Activated CD8-positive, alpha-beta memory T cell treated with anti-CD3 and anti-CD28 coated beads, Interleukin-2, amount 10 ng/mL, durations not matched to agents 7 days and 5 days (primary cell): ENCODE data around the gene TM9SF1. TPM values are rescaled to one million over a fixed set of nuclear protein-coding genes. Genes with fewer than 3 reads are reported as not detected.

ENCODE experiments used
- ATAC-seq: fragments of 150-1000 bp; cut with Tn5 transposase; one replicate; pipeline ENCODE4 v1.10.0; 2021; ENCODE audit warnings: moderate library complexity
- CTCF ChIA-PET: fragments of 350-600 bp; sonication (Branson Sonifier 250); formaldehyde crosslinking; loops from one replicate; lab custom pipeline; 2021; ENCODE audit warnings: antibody characterized with exemption; lab: Charles Lee
- DNase-seq: peaks from one replicate; pipeline ENCODE4 v3.0.0-alpha.2; 2020
- H3K27ac Mint-ChIP-seq: one replicate; pipeline ENCODE4 v1.8.0; 2021; ENCODE audit warnings: mild to moderate bottlenecking, mixed read lengths
- H3K27me3 Mint-ChIP-seq: one replicate; pipeline ENCODE4 v1.8.0; 2021; ENCODE audit warnings: mixed read lengths
- H3K36me3 Mint-ChIP-seq: one replicate; pipeline ENCODE4 v1.8.0; 2021; ENCODE audit warnings: mild to moderate bottlenecking, mixed read lengths
- H3K4me1 Mint-ChIP-seq: one replicate; pipeline ENCODE4 v1.8.0; 2021; ENCODE audit warnings: mixed read lengths
- H3K4me3 Mint-ChIP-seq: one replicate; pipeline ENCODE4 v1.8.0; 2021; ENCODE audit warnings: mild to moderate bottlenecking, moderate library complexity, mixed read lengths
- H3K9me3 Mint-ChIP-seq: one replicate; pipeline ENCODE4 v1.8.0; 2022; ENCODE audit warnings: low read depth, mixed read lengths
- total RNA-seq, 2 experiments: library from RNA; stranded (reverse); gene quantifications; one replicate each; pipeline ENCODE4 v1.2.3, GENCODE V29; 2021

The TM9SF1 gene
- total RNA-seq, 2 experiments from 2014 or later, result 26.7 to 32.8 TPM

- Mint-ChIP-seq H3K36me3 (peaks cover 11% of the 10 kb centered on the region), H3K4me1 (peaks cover 36% of the 10 kb centered on the region), H3K27ac (no peak overlapping the region), H3K4me3 (peak overlapping the region; percentile 37), H3K27me3 (no peaks in the 10 kb centered on the region), H3K9me3 (no peaks in the 10 kb centered on the region)
- CTCF ChIA-PET, result interaction anchor here (0.6 to 2.0 kb wide), 4 partner anchors 8 to 386 kb away, joined by 3 to 9 read pairs (median 3); partner anchors contain the start of gene IRF9
- no peak for ATAC-seq
- no peak for DNase-seq
Observed at GRCh38 chr14:24186831-24187538, 8.3 kb downstream of the TM9SF1 start.

GRCh38 chr14:24185741-24186140 is 9.5 kb downstream of the TM9SF1 start:
- ATAC-seq, result no peak
- no peak for DNase-seq
- Mint-ChIP-seq H3K4me3 (no peak overlapping the region), H3K36me3 (peaks cover 10% of the 10 kb centered on the region), H3K9me3 (no peaks in the 10 kb centered on the region), H3K4me1 (peaks cover 32% of the 10 kb centered on the region), H3K27me3 (no peaks in the 10 kb centered on the region), H3K27ac (peak overlapping the region; percentile 8)
- CTCF ChIA-PET, result interaction anchor here (0.9 kb wide), 1 partner anchor 13 kb away, joined by 3 read pairs; no protein-coding TSS in a partner anchor

- ATAC-seq, result no peak
- CTCF ChIA-PET, result interaction anchor here (0.9 kb wide), 1 partner anchor 12 kb away, joined by 3 read pairs; no protein-coding TSS in a partner anchor
- H3K27ac Mint-ChIP-seq, result no peak overlapping the region
Observed at GRCh38 chr14:24185026-24185425, 10.2 kb downstream of the TM9SF1 start.

GRCh38 chr14:24184104-24184970 is 10.9 kb downstream of the TM9SF1 start:
- no peak overlapping the region for H3K27ac Mint-ChIP-seq

More at GRCh38 chr14:24185026-24185425, 10.2 kb downstream of the TM9SF1 start:
- Mint-ChIP-seq H3K4me3 (no peak overlapping the region), H3K36me3 (peaks cover 12% of the 10 kb centered on the region), H3K4me1 (peaks cover 28% of the 10 kb centered on the region), H3K27me3 (no peaks in the 10 kb centered on the region), H3K9me3 (no peaks in the 10 kb centered on the region)
- DNase-seq, result no peak

GRCh38 chr14:24183014-24183481 is 12.2 kb downstream of the TM9SF1 start:
- H3K4me3 Mint-ChIP-seq, result no peak overlapping the region
- no peak overlapping the region for H3K27ac Mint-ChIP-seq
- H3K4me1 Mint-ChIP-seq, result peaks cover 14% of the 10 kb centered on the region
- no peaks in the 10 kb centered on the region for H3K27me3 Mint-ChIP-seq
- H3K36me3 Mint-ChIP-seq, result peaks cover 16% of the 10 kb centered on the region
- CTCF ChIA-PET, result no interaction called here
- DNase-seq (no peak), ATAC-seq (no peak)
- H3K9me3 Mint-ChIP-seq, result no peaks in the 10 kb centered on the region

More at GRCh38 chr14:24184104-24184970, 10.9 kb downstream of the TM9SF1 start:
- Mint-ChIP-seq H3K27me3 (no peaks in the 10 kb centered on the region), H3K36me3 (peaks cover 12% of the 10 kb centered on the region), H3K4me3 (no peak overlapping the region), H3K9me3 (no peaks in the 10 kb centered on the region), H3K4me1 (peaks cover 22% of the 10 kb centered on the region)
- ATAC-seq (no peak), DNase-seq (no peak)
- CTCF ChIA-PET, result no interaction called here

- peaks cover 16% of the 10 kb centered on the region for H3K36me3 Mint-ChIP-seq
- no peaks in the 10 kb centered on the region for H3K27me3 Mint-ChIP-seq
- no peak overlapping the region for H3K27ac Mint-ChIP-seq
- DNase-seq (no peak), ATAC-seq (no peak)
- peaks cover 8% of the 10 kb centered on the region for H3K4me1 Mint-ChIP-seq
- H3K9me3 Mint-ChIP-seq, result no peaks in the 10 kb centered on the region
- CTCF ChIA-PET, result interaction anchor here (1.4 to 2.1 kb wide), 2 partner anchors 21 to 126 kb away, joined by 5 to 6 read pairs; partner anchors contain the start of genes CIDEB and IRF9
- H3K4me3 Mint-ChIP-seq, result no peak overlapping the region
Observed at GRCh38 chr14:24182110-24182882, 12.9 kb downstream of the TM9SF1 start.

- CTCF ChIA-PET, result interaction anchor here (0.7 to 2.1 kb wide), 4 partner anchors 11 to 126 kb away, joined by 3 to 6 read pairs (median 4); partner anchors contain the start of genes CIDEB and IRF9
- H3K9me3 Mint-ChIP-seq, result no peaks in the 10 kb centered on the region
- DNase-seq (no peak), ATAC-seq (no peak)
- peaks cover 23% of the 10 kb centered on the region for H3K36me3 Mint-ChIP-seq
- H3K27ac Mint-ChIP-seq, result no peak overlapping the region
- H3K4me1 Mint-ChIP-seq, result peaks cover 2% of the 10 kb centered on the region
- no peak overlapping the region for H3K4me3 Mint-ChIP-seq
- H3K27me3 Mint-ChIP-seq, result no peaks in the 10 kb centered on the region
Observed at GRCh38 chr14:24181371-24182077, 13.7 kb downstream of the TM9SF1 start.

GRCh38 chr14:24179961-24180796 is 15.1 kb downstream of the TM9SF1 start:
- DNase-seq (no peak), ATAC-seq (no peak)
- no peaks in the 10 kb centered on the region for H3K27me3 Mint-ChIP-seq
- H3K4me3 Mint-ChIP-seq, result no peak overlapping the region
- CTCF ChIA-PET, result interaction anchor here (0.9 to 2.1 kb wide), 5 partner anchors 7 to 128 kb away, joined by 3 to 9 read pairs (median 4); partner anchors contain the start of genes CIDEB and IRF9
- H3K36me3 Mint-ChIP-seq, result peaks cover 21% of the 10 kb centered on the region
- H3K9me3 Mint-ChIP-seq, result no peaks in the 10 kb centered on the region
- H3K4me1 Mint-ChIP-seq, result peaks cover under 1% of the 10 kb centered on the region
- H3K27ac Mint-ChIP-seq, result no peak overlapping the region

- H3K36me3 Mint-ChIP-seq, result peaks cover 25% of the 10 kb centered on the region
- no peaks in the 10 kb centered on the region for H3K27me3 Mint-ChIP-seq
- CTCF ChIA-PET, result interaction anchor here (0.8 to 1.4 kb wide), 4 partner anchors 8 to 56 kb away, joined by 3 to 9 read pairs (median 4); partner anchors contain the start of gene IRF9
- ATAC-seq, result no peak
- no peaks in the 10 kb centered on the region for H3K9me3 Mint-ChIP-seq
- peaks cover 6% of the 10 kb centered on the region for H3K4me1 Mint-ChIP-seq
- no peak for DNase-seq
- H3K27ac Mint-ChIP-seq, result no peak overlapping the region
- H3K4me3 Mint-ChIP-seq, result no peak overlapping the region
Observed at GRCh38 chr14:24179294-24179960, 15.8 kb downstream of the TM9SF1 start.

GRCh38 chr14:24178399-24179178 is 16.7 kb downstream of the TM9SF1 start:
- H3K36me3 Mint-ChIP-seq, result peaks cover 27% of the 10 kb centered on the region
- H3K4me3 Mint-ChIP-seq, result no peak overlapping the region
- peaks cover 8% of the 10 kb centered on the region for H3K4me1 Mint-ChIP-seq
- no peaks in the 10 kb centered on the region for H3K9me3 Mint-ChIP-seq
- no peak for DNase-seq
- CTCF ChIA-PET, result interaction anchor here (0.8 to 1.4 kb wide), 3 partner anchors 8 to 17 kb away, joined by 3 to 9 read pairs (median 4); partner anchors contain the start of gene IRF9
- no peak for ATAC-seq
- peak overlapping the region; percentile 19 for H3K27ac Mint-ChIP-seq
- no peaks in the 10 kb centered on the region for H3K27me3 Mint-ChIP-seq
